GM21447 (cell line): Measurements from ENCODE around the gene SEC24A.
A peak's percentile ranks its signal among the peaks of the same experiment; 100 is the strongest.
"Not testable (repeated sequence)": the region's sequence is repeated elsewhere in the genome, so short reads cannot be mapped to it uniquely, and the experiment has no call there.

ENCODE experiments used
- ATAC-seq: cut with Tn5 transposase; IDR thresholded peaks from one replicate; pipeline ENCODE4 v1.9.1; 2021; ENCODE audit not compliant: unreplicated experiment

SEC24A gene

GRCh38 chr5:134738963-134739661 lies 90.5 kb downstream of the SEC24A start:
- ATAC-seq: no peak

DNA sequence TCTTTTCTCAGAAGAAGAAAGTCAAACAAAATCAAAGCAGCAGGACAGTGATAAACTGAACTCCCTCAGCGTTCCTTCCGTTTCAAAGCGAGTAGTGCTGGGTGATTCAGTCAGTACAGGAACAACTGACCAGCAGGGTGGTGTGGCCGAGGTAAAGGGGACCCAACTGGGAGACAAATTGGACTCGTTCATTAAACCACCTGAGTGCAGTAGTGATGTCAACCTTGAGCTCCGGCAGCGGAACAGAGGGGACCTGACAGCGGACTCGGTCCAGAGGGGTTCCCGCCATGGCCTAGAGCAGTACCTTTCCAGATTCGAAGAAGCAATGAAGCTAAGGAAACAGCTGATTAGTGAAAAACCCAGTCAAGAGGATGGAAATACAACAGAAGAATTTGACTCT lies 92.5 kb downstream of the SEC24A start:
- ATAC-seq: no peak

DNA sequence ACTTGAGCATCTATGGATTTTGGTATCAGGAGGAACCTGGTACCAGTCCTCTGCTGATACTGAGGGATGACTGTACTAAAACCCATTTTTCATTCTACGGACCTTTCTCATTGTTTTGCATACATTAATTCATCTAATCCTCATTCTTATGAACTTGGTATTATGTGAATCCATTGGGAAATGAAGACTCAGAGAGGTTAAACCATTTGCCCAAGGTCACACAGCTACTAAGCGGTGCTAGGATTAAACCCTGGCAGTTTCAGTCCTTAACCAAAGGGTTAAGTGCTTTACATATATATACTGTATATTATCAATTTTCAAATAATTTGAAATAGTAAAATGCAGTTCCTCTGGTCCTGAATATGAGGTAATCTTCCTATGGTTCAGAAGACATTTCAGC lies 93.5 kb downstream of the SEC24A start:
- ATAC-seq: no peak

- ATAC-seq: no peak
These were observed 100.8 kb downstream of the SEC24A start for GRCh38 chr5:134749415-134749814.

- peak; percentile 33 for ATAC-seq
These were observed 109.6 kb downstream of the SEC24A start for GRCh38 chr5:134758176-134758503.

- ATAC-seq: peak; percentile 98
These were observed 110.1 kb downstream of the SEC24A start, which contains the start of gene DDX46 for GRCh38 chr5:134758504-134759341. Gene DDX46, plus strand, starts transcription at chr5:134758779. Its CDS starts 160 bp downstream, at chr5:134758939.

- ATAC-seq: not testable (repeated sequence)
These were observed 119.1 kb downstream of the SEC24A start for GRCh38 chr5:134767528-134768291.

GRCh38 chr5:134769206-134769605 lies 120.6 kb downstream of the SEC24A start:
- no peak for ATAC-seq

DNA sequence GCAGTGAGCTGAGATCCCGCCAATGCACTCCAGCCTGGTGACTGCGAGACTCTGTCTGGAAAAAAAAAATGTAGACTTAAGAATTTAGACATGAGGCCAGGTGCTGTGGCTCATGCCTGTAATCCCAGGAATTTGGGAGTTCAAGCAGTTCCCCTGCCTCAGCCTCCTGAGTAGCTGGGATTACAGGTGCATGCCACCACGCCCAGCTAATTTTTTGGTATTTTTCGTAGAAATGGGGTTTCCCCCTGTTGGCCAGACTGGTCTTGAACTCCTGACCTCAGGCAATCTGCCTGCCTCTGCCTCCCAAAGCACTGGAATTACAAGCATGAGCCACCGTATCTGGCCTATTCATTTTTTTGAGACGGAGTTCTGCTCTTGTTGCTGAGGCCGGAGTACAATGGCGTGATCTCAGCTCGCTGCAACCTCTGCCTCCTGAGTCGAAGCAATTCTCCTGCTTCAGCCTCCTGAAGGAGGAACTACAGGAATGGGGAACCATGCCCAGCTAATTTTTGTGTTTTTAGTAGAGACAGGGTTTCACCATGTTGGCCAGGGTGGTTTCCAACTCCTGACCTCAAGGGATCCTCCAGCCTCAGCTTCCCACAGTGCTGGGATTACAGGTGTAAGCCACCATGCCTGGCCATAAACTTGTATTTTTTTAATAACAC lies 124.0 kb downstream of the SEC24A start:
- no peak for ATAC-seq

- ATAC-seq: no peak
These were observed 128.8 kb downstream of the SEC24A start for GRCh38 chr5:134777366-134777765.
